T-helper 1 cell treated with Interleukin-12 subunit alpha and Interleukin-12 subunit beta and Interleukin-4 antibody, amounts not matched to agents 30 μg/mL and 1 μg/mL, for 36 hours (primary cell): ENCODE results near the gene TMEM238.
A peak's percentile ranks its signal among the peaks of the same experiment; 100 is the strongest.

Experiments
- H3K27ac Mint-ChIP-seq: one replicate; pipeline ENCODE4 v1.8.0; 2021; ENCODE audit warnings: mild to moderate bottlenecking, mixed read lengths
- H3K27me3 Mint-ChIP-seq: one replicate; pipeline ENCODE4 v1.8.0; 2021; ENCODE audit warnings: low read depth, mixed read lengths
- H3K36me3 Mint-ChIP-seq: one replicate; pipeline ENCODE4 v1.8.0; 2021; ENCODE audit warnings: low read depth, mixed read lengths
- H3K4me1 Mint-ChIP-seq: one replicate; pipeline ENCODE4 v1.8.0; 2021; ENCODE audit warnings: low read depth, mixed read lengths
- H3K4me3 Mint-ChIP-seq: one replicate; pipeline ENCODE4 v1.8.0; 2021; ENCODE audit warnings: mild to moderate bottlenecking, moderate library complexity, mixed read lengths
- H3K9me3 Mint-ChIP-seq: one replicate; pipeline ENCODE4 v1.8.0; 2021; ENCODE audit warnings: mixed read lengths

Gene TMEM238

DNA sequence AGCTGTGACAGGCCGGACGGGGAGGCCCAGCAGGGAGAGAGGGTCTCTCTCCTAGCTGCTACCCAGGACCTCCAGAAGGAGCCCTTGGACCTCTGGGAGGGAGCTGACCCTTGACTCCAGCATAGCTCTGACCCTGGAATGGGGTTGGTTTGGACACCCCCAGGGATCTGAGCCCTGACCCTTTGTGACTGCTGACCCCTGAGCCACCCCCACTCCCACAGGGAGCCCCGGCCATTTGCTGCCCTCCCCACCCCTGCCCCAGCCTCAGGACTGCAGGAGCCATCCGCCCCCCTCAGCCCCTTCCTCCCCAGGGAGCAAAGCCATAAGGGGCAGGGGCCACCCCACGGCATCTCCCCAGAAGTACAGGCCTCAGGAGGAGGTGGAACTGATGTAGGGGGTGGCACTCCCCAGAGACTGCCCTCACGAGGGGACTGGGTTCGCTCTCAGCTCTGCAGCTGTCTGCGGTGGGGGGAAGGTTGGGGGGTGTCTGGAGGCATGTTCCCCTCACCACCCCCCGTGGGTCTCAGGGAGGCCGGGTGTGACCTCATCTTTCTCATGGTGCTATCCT lies 36.6 kb downstream of the TMEM238 start:
- peaks cover 17% of the 10 kb centered on the region for H3K27me3 Mint-ChIP-seq
- no peak overlapping the region for H3K4me3 Mint-ChIP-seq
- H3K36me3 Mint-ChIP-seq = peaks cover 5% of the 10 kb centered on the region
- H3K9me3 Mint-ChIP-seq = no peaks in the 10 kb centered on the region
- no peak overlapping the region for H3K27ac Mint-ChIP-seq
- peaks cover 5% of the 10 kb centered on the region for H3K4me1 Mint-ChIP-seq

DNA sequence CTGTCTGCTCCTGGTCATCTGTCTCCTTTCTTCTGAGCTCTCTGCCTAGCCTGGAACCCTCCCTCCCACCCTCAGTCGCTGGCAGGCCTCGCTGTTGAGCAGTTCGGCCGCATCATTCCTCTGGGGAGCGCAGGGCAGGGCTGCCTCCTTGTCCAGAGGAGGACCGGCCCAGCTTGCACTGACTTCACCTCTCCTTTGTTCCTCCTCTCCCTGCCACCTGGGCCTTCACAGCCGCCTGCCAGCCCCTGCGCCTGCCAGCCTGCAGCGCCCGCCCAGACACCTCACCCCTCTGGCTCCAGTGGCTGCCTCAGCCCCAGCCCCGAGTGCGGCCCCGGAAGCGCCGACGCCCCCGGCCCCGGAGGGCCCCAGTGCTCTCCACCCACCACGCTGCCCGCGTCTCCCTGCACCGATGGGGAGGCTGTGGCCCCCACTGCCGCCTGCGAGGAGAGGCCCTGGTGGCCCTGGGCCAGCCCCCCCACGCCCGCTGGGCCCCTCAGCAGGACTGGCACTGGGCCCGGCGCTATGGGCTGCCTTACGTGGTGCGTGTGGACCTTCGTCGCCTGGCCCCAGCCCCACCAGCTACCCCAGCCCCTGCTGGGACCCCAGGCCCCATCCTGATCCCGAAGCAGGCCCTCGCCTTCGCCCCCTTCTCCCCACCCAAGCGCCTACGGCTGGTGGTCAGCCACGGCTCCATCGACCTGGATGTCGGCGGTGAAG lies 37.2 kb downstream of the TMEM238 start:
- no peaks in the 10 kb centered on the region for H3K9me3 Mint-ChIP-seq
- H3K36me3 Mint-ChIP-seq = peaks cover 5% of the 10 kb centered on the region
- H3K4me1 Mint-ChIP-seq = peaks cover 3% of the 10 kb centered on the region
- no peak overlapping the region for H3K4me3 Mint-ChIP-seq
- H3K27ac Mint-ChIP-seq = no peak overlapping the region
- peaks cover 11% of the 10 kb centered on the region for H3K27me3 Mint-ChIP-seq

DNA sequence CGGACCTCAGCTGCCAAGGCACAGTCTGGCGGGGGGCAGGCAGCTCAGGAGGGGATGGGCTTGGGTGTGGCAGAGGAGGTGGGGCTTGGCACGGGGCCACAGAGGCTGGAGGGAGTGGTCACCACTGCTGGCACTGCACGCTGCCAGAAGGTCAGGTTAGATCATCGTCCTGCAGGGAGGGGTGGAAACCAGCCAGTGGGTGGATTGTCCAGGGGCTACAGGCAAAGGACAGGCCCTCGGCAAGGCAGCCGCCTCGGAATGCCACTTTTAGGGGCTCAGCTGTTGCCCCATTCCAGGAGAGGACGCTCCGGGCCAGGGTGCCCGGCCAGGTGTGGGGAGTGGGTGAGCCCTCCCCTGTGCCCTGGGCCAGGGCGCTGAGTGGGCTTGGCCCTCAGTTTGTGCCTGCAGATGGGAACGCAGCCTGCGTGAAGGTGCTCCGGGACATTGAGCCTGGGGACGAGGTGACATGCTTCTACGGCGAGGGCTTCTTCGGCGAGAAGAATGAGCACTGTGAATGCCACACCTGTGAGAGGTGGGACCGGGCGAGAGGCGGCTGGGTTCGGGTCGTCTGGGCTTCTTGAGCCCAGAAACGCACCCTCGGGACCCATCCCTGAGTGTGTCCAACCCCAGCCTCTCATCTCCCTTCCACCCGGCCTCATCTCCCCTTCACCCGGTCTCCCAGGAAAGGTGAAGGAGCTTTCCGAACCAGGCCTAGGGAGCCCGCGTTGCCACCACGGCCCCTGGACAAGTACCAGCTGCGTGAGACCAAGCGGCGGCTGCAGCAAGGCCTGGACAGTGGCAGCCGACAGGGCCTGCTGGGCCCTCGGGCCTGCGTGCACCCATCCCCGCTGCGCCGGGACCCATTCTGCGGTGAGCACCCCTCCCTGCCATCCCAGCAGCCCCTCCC lies 38.0 kb downstream of the TMEM238 start:
- no peaks in the 10 kb centered on the region for H3K9me3 Mint-ChIP-seq
- no peak overlapping the region for H3K27ac Mint-ChIP-seq
- peaks cover 3% of the 10 kb centered on the region for H3K27me3 Mint-ChIP-seq

DNA sequence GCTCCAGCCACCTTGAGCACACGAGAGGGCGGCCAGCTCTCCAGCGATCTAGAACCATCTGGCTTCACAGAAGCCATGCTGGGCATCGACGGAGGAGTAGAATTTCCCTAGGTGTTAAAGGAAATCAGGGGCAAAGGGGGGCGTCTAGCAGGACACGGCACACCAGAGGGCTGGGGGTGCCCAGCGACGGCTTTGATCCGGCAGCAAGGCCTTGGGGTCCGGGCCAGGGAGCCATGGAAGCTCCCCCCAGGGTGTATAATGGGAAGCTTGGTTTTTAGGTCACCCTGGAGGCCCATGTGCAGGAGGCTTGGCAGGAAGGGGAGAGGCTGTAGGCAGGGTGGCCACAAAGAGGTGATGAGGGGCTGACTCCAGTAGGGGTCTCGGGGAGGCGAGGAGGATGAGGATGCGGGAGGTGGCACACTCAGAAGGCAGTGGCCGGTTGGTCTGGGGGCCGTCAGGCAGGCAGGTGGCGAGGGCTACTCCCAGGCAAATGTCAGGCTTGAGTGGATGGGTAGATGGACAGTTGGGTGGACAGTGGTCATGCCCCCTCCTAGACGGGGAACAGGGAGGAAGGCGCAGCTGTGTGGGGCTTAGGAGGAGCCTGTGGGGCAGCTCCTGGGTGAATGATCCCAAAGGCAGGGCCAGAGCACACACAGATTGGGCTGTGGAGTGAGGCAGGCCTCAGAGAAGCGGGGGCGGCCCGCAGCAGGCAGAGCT lies 38.8 kb downstream of the TMEM238 start:
- H3K27me3 Mint-ChIP-seq = no peaks in the 10 kb centered on the region
- H3K9me3 Mint-ChIP-seq = no peaks in the 10 kb centered on the region
- peaks cover 5% of the 10 kb centered on the region for H3K36me3 Mint-ChIP-seq
- H3K27ac Mint-ChIP-seq = no peak overlapping the region
- peaks cover 7% of the 10 kb centered on the region for H3K4me1 Mint-ChIP-seq
- no peak overlapping the region for H3K4me3 Mint-ChIP-seq

More for the DNA sequence above, 38.0 kb downstream of the TMEM238 start:
- no peak overlapping the region for H3K4me3 Mint-ChIP-seq
- H3K36me3 Mint-ChIP-seq = peaks cover 5% of the 10 kb centered on the region
- peaks cover 4% of the 10 kb centered on the region for H3K4me1 Mint-ChIP-seq

DNA sequence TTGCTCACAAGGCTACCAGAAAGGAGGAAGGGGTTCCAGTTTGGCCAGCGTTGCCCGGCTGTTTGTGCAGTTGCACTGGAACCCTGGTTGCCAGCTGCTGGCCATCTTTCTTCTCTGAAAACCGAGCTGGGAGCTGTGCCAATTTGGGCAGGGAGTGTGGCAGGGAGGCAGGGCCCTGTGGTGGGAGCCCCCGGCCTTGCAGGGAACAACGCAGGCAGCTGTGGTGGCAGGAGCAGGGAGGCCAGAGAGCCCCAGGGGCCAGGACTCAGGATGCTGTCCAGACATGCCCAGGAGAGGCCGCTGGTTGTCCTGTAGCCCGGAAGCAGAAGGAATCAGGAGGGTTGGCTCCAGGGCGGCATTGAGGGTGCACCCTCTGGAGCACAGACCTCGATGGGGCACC lies 39.6 kb downstream of the TMEM238 start:
- Mint-ChIP-seq H3K27me3 (no peaks in the 10 kb centered on the region), H3K36me3 (peaks cover 5% of the 10 kb centered on the region), H3K4me1 (peaks cover 7% of the 10 kb centered on the region), H3K27ac (no peak overlapping the region), H3K9me3 (no peaks in the 10 kb centered on the region), H3K4me3 (no peak overlapping the region)

DNA sequence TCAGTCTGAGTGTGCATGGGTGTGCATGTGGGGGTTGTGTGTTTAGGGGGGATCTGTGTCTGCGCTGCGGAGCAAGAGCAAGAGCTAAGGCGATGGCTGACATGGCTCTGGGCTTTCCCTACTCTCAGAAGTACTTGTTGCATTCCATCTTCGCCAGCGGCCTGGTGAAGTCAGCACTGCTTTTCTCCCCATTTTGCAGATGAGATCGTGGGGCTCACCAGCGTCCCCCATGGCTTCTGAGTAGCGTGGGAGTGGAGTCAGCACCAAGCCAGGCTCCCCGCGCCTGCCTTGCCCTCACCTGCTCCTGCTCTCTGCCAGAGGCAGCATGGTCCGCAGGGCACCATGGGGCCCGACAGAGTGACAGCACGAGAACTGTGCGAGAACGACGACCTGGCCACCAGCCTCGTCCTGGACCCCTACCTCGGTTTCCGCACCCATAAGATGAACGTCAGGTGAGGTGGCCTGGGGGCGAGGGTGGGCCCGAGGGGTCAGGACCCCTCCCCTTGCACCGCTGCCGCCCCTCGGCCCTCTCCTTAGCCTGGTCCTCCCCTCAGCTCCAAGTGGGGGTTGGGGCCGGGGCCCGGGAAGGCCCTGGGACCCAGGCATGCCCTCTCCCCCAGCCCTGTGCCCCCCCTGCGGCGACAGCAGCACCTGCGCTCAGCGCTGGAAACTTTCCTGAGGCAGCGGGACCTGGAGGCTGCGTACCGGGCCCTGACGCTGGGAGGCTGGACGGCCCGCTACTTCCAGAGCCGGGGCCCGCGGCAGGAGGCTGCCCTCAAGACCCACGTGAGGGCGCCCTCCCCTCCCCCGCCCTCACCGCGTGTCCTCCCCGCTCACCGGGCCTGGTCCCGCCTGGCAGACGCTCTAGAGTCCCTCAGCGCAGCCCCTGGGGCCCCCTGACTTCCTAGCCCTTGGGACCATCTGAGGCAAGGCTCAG lies 42.2 kb downstream of the TMEM238 start:
- H3K27me3 Mint-ChIP-seq = peaks cover 7% of the 10 kb centered on the region
- peak overlapping the region; percentile 58 for H3K4me3 Mint-ChIP-seq
- peak overlapping the region; percentile 53 for H3K27ac Mint-ChIP-seq
- peaks cover 14% of the 10 kb centered on the region for H3K4me1 Mint-ChIP-seq
- H3K36me3 Mint-ChIP-seq = peaks cover 5% of the 10 kb centered on the region
- no peaks in the 10 kb centered on the region for H3K9me3 Mint-ChIP-seq

DNA sequence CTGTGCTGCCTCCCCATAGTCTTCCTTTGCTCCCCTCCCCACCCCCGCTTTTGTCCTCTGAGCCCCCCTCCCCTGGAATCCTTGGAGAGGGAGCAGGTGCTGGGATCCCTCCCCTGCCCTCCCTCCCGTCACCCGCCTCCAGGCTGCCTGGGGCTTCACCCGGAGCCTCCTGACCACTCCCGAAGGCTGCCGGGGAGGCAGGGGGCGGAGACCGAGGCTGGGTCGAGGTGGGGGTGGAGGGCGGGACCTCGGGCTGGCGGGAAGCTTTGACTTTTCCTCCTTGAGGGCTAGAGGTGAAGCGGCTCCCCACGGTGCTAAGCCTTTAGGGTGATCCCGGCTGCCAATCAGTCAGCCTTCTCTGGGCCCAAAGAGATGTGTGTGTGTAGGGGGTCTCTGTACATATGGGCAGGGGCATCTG lies 42.9 kb downstream of the TMEM238 start:
- Mint-ChIP-seq H3K27me3 (peaks cover 11% of the 10 kb centered on the region), H3K9me3 (no peaks in the 10 kb centered on the region), H3K36me3 (peaks cover 5% of the 10 kb centered on the region), H3K4me3 (peak overlapping the region; percentile 87), H3K4me1 (peaks cover 14% of the 10 kb centered on the region), H3K27ac (peak overlapping the region; percentile 86)

DNA sequence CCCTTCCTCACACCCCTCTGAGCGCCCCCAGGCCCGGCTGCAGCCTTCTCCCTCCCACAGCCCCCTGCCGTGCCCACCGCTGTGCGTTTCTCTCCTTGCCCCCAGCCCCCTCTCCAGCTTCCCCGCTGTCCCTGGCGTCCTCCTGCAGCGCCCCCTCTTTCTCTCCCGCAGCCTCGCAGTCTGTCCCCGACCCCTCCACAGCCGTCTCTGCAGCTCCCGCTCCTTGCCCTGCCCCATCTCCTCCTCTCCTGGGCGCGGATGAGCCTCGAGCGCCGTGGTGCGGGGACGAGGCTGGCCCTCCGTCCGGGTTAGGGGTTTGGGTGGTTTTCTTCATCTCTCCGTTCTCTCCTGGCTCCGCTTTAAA lies 43.3 kb downstream of the TMEM238 start:
- no peaks in the 10 kb centered on the region for H3K9me3 Mint-ChIP-seq
- peaks cover 11% of the 10 kb centered on the region for H3K27me3 Mint-ChIP-seq
- peaks cover 14% of the 10 kb centered on the region for H3K4me1 Mint-ChIP-seq
- H3K27ac Mint-ChIP-seq = peak overlapping the region; percentile 86
- peak overlapping the region; percentile 87 for H3K4me3 Mint-ChIP-seq
- H3K36me3 Mint-ChIP-seq = peaks cover 5% of the 10 kb centered on the region

DNA sequence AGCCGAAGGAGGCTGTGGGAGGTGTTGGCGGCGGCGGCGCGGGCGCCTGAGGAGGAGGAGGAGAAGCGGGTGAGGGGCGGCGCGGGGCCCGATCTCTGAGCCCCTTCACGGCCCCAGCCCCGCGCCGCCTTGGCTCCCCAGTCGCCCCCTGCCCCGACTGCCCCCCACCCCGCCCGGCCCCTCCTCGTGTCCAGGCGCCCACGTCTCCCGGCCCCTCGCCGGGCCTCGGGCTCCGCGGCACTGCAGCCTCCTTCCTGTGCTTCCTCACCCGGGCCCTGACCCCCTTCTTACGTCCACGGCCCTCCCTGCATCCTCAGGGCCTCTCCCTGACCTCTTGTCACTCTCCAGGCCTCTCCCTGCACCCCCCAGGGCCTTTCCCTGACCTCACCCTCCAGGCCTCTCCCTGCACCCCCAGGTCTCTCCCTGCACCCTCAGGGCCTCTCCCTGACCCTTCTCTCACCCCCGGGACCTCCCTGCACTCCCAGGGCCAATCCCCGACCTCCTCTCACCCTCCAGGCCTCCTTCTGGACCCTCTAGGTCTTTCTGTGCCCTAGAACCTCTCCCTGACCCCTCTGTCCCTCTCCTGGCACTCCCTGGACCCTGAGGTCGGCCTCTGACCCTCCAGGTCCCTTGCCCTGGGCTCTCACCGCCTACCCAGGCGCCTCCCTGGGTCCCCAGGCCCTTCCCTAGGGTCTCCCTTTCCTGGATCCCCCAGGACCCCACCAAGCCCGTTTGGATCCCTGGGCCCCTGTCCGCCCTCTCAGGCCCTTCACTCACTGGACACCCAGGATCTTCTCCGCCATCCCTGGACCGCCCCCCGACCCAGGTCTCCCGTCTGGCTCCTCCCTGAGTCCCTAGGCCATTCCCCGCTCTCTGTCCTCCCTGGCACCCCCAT lies 44.0 kb downstream of the TMEM238 start:
- peaks cover 5% of the 10 kb centered on the region for H3K36me3 Mint-ChIP-seq

DNA sequence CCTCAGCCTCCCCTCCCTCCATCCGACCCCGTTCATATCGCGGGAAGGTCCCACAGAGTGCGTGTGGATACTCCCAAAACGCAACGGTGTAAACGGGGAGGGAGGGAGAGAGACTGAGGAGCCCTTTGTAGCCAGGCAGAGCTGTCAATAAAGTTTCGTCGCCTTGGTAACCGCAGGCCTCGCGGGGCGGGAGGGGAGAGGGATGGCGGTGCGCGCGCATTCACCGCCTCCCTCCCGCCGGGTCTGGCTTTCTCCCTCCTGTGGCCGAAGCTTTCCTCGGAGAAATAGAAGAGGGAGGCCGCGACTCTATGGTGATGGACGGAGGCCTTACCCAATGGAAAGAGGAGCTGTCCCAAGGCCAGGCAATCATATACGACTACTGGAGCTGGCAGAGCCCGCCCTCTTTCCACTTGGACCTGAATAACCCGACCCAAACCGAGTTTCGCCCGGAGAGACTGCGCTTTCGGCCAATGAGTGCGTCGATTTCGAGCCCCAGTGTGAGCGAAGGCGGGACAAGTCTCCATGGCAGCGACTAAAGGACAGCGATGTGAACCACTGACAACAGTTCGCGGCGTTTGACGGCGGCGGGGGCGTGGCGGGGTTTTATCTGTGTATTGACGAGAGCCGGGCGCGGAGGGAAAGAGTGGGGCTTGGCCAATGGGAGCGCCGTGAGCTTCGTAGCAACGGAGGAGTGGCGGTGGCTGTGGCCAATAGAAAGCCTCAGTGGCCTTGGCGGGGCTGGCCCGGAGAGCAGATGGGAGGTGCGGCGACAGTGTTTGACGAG lies 44.8 kb downstream of the TMEM238 start, which contains the start of gene KMT5C:
Gene KMT5C, plus strand, starts transcription at position 772 of the 784 bp plus-strand sequence. CDS start 2,061 bp downstream, outside the sequence.
- peak within 1 kb of the TSS; percentile 95 for H3K27ac Mint-ChIP-seq
- peak within 1 kb of the TSS; percentile 94 for H3K4me3 Mint-ChIP-seq
- peaks cover 11% of the 10 kb centered on the region for H3K27me3 Mint-ChIP-seq
- H3K4me1 Mint-ChIP-seq = peaks cover 14% of the 10 kb centered on the region
- H3K9me3 Mint-ChIP-seq = no peaks in the 10 kb centered on the region
- H3K36me3 Mint-ChIP-seq = peaks cover 5% of the 10 kb centered on the region

More for the DNA sequence above, 44.0 kb downstream of the TMEM238 start:
- H3K4me3 Mint-ChIP-seq = peak overlapping the region; percentile 94
- peaks cover 14% of the 10 kb centered on the region for H3K4me1 Mint-ChIP-seq
- H3K27me3 Mint-ChIP-seq = peaks cover 11% of the 10 kb centered on the region
- peak overlapping the region; percentile 95 for H3K27ac Mint-ChIP-seq
- H3K9me3 Mint-ChIP-seq = no peaks in the 10 kb centered on the region

DNA sequence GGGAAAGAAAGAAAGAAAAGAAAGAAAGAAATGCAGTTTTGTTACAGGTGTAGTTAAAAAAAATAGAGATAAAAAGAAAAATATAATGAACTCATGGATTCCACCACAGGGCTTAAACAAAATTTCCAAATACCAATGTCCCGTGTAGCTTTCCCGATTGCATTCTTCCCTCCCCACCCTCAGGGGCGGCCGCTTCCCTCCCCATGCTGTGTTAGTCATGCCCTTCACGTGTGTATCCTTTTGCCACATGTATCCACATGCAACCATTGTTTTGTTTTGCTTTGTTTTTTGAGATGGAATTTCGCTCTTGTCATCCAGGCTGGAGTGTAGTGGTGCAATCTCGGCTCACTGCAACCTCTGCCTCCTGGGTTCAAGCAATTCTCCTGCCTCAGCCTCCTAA lies 48.0 kb downstream of the TMEM238 start:
- H3K27me3 Mint-ChIP-seq = peaks cover 11% of the 10 kb centered on the region
- H3K27ac Mint-ChIP-seq = no peak overlapping the region
- H3K36me3 Mint-ChIP-seq = no peaks in the 10 kb centered on the region
- peaks cover 10% of the 10 kb centered on the region for H3K4me1 Mint-ChIP-seq
- no peak overlapping the region for H3K4me3 Mint-ChIP-seq
- no peaks in the 10 kb centered on the region for H3K9me3 Mint-ChIP-seq

DNA sequence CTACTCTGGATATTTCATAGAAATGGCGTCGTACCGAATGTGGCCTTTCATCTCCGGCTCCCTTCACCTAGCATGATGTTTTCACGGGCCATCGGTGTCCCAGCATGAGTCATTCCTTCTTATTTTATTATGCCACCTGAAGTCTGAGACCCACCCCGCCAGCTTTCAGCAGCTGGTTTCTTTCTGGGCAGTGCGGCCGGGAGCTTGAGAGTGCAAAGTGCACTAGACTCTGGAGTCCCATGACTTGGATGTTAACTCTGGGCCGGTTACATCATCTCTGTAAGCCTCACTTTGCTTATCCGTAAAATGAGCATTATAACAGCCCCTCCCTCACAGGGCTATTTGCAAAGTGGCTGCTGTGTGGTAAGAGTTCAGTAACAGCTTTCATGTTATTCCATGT lies 50.2 kb downstream of the TMEM238 start:
- Mint-ChIP-seq H3K9me3 (no peaks in the 10 kb centered on the region), H3K27me3 (peaks cover 11% of the 10 kb centered on the region), H3K4me3 (no peak overlapping the region)

More for the DNA sequence above, 50.2 kb downstream of the TMEM238 start:
- no peak overlapping the region for H3K27ac Mint-ChIP-seq
- peaks cover 6% of the 10 kb centered on the region for H3K4me1 Mint-ChIP-seq
- H3K36me3 Mint-ChIP-seq = no peaks in the 10 kb centered on the region
